ENCODE data around the gene SGSM2. TPM values are rescaled to one million over a fixed set of nuclear protein-coding genes. Genes with fewer than 3 reads are reported as not detected.

SGSM2 gene
- total RNA-seq, 2 donors from 2014 or later, result 32.7 to 77.5 TPM

GRCh38 chr17:2374549-2375285 lies 37.4 kb downstream of the SGSM2 start:
- TF ChIP-seq CTCF (IDR thresholded peaks at IDR 0.05), result no peak
- TF ChIP-seq POLR2A (IDR thresholded peaks at IDR 0.05), result no peak
- Histone ChIP-seq H3K27me3 (no peaks in the 10 kb centered on the region), H3K36me3 (replicated peaks in 1 of 2; ENCODE audit: insufficient read depth in 1 of 2, low read depth in 2 of 2) (no peaks in the 10 kb centered on the region), H3K4me1 (no peaks in the 10 kb centered on the region), H3K27ac (no peak overlapping the region), H3K9me3 (no peaks in the 10 kb centered on the region), H3K4me3 (no peak overlapping the region)
- intact Hi-C loops (cut with DNase I), result no loop called here
- ATAC-seq (no peak), DNase-seq (no peak)
- WGBS, 2 donors, result 80 to 89% methylated on average over 10 to 11 of the region's 11 CpGs

DNA sequence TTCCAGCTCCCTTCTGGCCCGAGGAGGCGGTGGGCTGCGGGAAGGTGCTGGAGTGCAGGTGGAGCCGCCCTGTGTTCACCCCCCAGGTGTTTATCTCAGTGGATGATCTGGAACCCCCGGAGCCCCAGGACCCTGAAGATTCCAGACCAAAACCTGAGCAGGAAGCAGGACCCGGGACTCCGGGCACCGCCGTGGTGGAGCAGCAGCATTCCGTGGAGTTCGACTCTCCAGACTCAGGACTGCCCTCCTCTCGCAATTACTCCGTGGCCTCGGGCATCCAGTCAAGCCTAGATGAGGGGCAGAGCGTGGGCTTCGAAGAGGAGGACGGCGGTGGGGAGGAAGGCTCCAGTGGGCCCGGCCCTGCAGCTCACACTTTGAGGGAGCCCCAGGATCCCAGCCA lies 38.1 kb downstream of the SGSM2 start:
- no peak for TF ChIP-seq POLR2A (IDR thresholded peaks at IDR 0.05)
- TF ChIP-seq CTCF (IDR thresholded peaks at IDR 0.05), result no peak
- intact Hi-C loops (cut with DNase I), result no loop called here
- WGBS, 2 donors, result 93 to 96% methylated on average over 5 to 19 of the region's 19 CpGs
- Histone ChIP-seq H3K27ac (no peak overlapping the region), H3K9me3 (no peaks in the 10 kb centered on the region), H3K4me1 (no peaks in the 10 kb centered on the region), H3K27me3 (no peaks in the 10 kb centered on the region), H3K4me3 (no peak overlapping the region), H3K36me3 (replicated peaks in 1 of 2; ENCODE audit: insufficient read depth in 1 of 2, low read depth in 2 of 2) (no peaks in the 10 kb centered on the region)
- DNase-seq, result no peak
- no peak for ATAC-seq

- intact Hi-C loops (cut with DNase I), result no loop called here
- no peak for TF ChIP-seq CTCF (IDR thresholded peaks at IDR 0.05)
- no peak for TF ChIP-seq POLR2A (IDR thresholded peaks at IDR 0.05)
- no peaks in the 10 kb centered on the region for H3K9me3 ChIP-seq
- no peaks in the 10 kb centered on the region for H3K4me1 ChIP-seq
- no peak overlapping the region for H3K27ac ChIP-seq
- no peak overlapping the region for H3K4me3 ChIP-seq
- H3K27me3 ChIP-seq, result no peaks in the 10 kb centered on the region
- DNase-seq, result no peak
- 91 to 96% methylated on average over 12 to 14 of the region's 14 CpGs for WGBS, 2 donors
- ATAC-seq, result no peak
- H3K36me3 ChIP-seq (replicated peaks in 1 of 2; ENCODE audit: insufficient read depth in 1 of 2, low read depth in 2 of 2), result no peaks in the 10 kb centered on the region
Measured at GRCh38 chr17:2376107-2376506, 38.8 kb downstream of the SGSM2 start.

- Histone ChIP-seq H3K4me1 (peaks cover 4% of the 10 kb centered on the region), H3K9me3 (no peaks in the 10 kb centered on the region), H3K36me3 (replicated peaks in 1 of 2; ENCODE audit: insufficient read depth in 1 of 2, low read depth in 2 of 2) (no peaks in the 10 kb centered on the region), H3K27me3 (no peaks in the 10 kb centered on the region), H3K27ac (no peak overlapping the region), H3K4me3 (no peak overlapping the region)
- DNase-seq (no peak), ATAC-seq (no peak)
- 89 to 93% methylated on average over 10 of the region's 10 CpGs for WGBS, 2 donors
- intact Hi-C loops (cut with DNase I), result no loop called here
- TF ChIP-seq POLR2A (IDR thresholded peaks at IDR 0.05) (no peak), CTCF (IDR thresholded peaks at IDR 0.05) (no peak)
Measured at GRCh38 chr17:2377659-2378058, 40.4 kb downstream of the SGSM2 start.

DNA sequence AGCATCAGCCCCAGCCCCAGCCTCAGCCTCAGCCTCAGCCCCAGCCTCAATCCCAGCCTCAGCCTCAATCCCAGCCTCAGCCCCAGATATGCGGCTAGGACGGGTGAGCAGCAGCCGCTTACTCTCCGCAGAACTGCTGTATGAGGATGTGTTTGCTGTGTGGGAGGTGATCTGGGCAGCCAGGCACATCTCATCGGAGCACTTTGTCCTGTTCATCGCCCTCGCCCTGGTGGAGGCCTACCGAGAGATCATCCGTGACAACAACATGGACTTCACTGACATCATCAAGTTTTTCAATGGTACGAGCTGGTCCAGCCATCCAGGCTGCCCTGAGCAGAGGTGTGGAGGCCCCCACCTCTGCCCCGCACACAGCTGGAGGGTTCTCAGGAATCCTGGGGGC lies 41.6 kb downstream of the SGSM2 start:
- Histone ChIP-seq H3K4me1 (peaks cover 7% of the 10 kb centered on the region), H3K36me3 (replicated peaks in 1 of 2; ENCODE audit: insufficient read depth in 1 of 2, low read depth in 2 of 2) (no peaks in the 10 kb centered on the region), H3K27me3 (no peaks in the 10 kb centered on the region), H3K27ac (no peak overlapping the region), H3K4me3 (no peak overlapping the region), H3K9me3 (no peaks in the 10 kb centered on the region)
- no peak for ATAC-seq
- no peak for DNase-seq
- no peak for TF ChIP-seq POLR2A (IDR thresholded peaks at IDR 0.05)
- TF ChIP-seq CTCF (IDR thresholded peaks at IDR 0.05), result no peak
- 82 to 93% methylated on average over 9 to 11 of the region's 11 CpGs for WGBS, 2 donors
- intact Hi-C loops (cut with DNase I), result no loop called here

Data from body of pancreas (tissue), 4 donors.